ENCODE results near the gene SMYD3. TPM values are rescaled to one million over a fixed set of nuclear protein-coding genes. Genes with fewer than 3 reads are reported as not detected.

Gene SMYD3
- total RNA-seq, 1 experiment from 2014 or later = 25.5 TPM

DNA sequence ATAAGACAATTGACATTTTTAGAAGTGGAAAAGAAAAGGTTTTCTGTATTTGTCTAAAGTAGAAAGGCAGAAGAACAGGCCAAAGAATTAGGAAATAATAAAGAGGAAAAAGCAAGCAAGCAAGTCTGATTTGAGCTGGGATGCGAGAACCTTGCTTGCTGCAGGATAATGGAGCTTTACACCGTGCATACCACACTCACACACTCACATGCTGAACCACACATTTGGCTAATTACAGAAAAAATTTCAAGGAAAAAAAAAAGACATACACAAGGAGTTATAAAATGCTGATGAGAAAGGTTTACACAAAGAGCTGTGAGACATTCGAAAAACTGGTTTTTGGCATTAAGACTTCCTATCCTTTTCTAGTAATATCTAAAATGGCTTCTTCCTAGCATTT lies 758.4 kb downstream of the SMYD3 start:
- H3K14ac ChIP-seq (ENCODE audit: insufficient read depth, low read length) = no peak overlapping the region
- DNase-seq = no peak
- H2BK20ac ChIP-seq (ENCODE audit: low read depth, low read length, poor library complexity, severe bottlenecking) = no peak overlapping the region
- H4K20me1 ChIP-seq (ENCODE audit: control insufficient read depth, insufficient read depth, insufficient read length) = no peaks in the 10 kb centered on the region
- TF ChIP-seq, protein P1, sequence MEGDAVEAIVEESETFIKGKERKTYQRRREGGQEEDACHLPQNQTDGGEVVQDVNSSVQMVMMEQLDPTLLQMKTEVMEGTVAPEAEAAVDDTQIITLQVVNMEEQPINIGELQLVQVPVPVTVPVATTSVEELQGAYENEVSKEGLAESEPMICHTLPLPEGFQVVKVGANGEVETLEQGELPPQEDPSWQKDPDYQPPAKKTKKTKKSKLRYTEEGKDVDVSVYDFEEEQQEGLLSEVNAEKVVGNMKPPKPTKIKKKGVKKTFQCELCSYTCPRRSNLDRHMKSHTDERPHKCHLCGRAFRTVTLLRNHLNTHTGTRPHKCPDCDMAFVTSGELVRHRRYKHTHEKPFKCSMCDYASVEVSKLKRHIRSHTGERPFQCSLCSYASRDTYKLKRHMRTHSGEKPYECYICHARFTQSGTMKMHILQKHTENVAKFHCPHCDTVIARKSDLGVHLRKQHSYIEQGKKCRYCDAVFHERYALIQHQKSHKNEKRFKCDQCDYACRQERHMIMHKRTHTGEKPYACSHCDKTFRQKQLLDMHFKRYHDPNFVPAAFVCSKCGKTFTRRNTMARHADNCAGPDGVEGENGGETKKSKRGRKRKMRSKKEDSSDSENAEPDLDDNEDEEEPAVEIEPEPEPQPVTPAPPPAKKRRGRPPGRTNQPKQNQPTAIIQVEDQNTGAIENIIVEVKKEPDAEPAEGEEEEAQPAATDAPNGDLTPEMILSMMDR (conservative IDR thresholded peaks at IDR 0.05) = no peak
- peaks cover 19 to 21% of the 10 kb centered on the region in 2 experiments for H3K4me1 Mint-ChIP-seq
- no peak overlapping the region for H3K4ac ChIP-seq (ENCODE audit: low read depth, low read length)
- peak overlapping the region in 1 of 3 experiments; percentile 31; a peak in 1 of 7 replicates for H3K27ac Mint-ChIP-seq
- H3K27ac ChIP-seq (ENCODE audit: insufficient read length, low read depth, low read length) = no peak overlapping the region
- no peaks in the 10 kb centered on the region for H3K9me3 ChIP-seq (ENCODE audit: control insufficient read depth, low read depth, low read length)
- H3K56ac ChIP-seq (ENCODE audit: insufficient read length, low read depth, low read length) = no peak overlapping the region
- no peak overlapping the region for H3K23ac ChIP-seq (ENCODE audit: insufficient read length, low read depth, low read length)
- H2AFZ ChIP-seq (ENCODE audit: low read length) = no peak overlapping the region
- H2BK12ac ChIP-seq (ENCODE audit: insufficient read length, low read depth, low read length) = no peak overlapping the region
- H4K8ac ChIP-seq (replicated peaks; ENCODE audit: insufficient read length, low read depth, low read length) = no peak overlapping the region
- no peak overlapping the region for H3T11ph ChIP-seq (ENCODE audit: low read length)
- H3K4me2 ChIP-seq (ENCODE audit: insufficient read depth, insufficient read length, low read length) = no peak overlapping the region
- peaks cover 9 to 14% of the 10 kb centered on the region in 2 experiments; a peak in 4 of 5 replicates for H3K9me3 Mint-ChIP-seq
- H3K36me3 Mint-ChIP-seq (ENCODE audit: insufficient read depth in 1 of 3, low read depth in 3 of 3) = peaks cover 0 to 11% (median 3%) of the 10 kb centered on the region in 3 experiments; a peak in 3 of 7 replicates
- H3K79me2 ChIP-seq (ENCODE audit: insufficient read depth, low read length) = no peaks in the 10 kb centered on the region
- no peaks in the 10 kb centered on the region for H3K23me2 ChIP-seq (ENCODE audit: insufficient read length, low read depth, low read length, poor library complexity, severe bottlenecking)
- H2BK120ac ChIP-seq (ENCODE audit: low read depth, low read length, poor library complexity, severe bottlenecking) = no peak overlapping the region
- no peaks in the 10 kb centered on the region for H3K27me3 ChIP-seq (ENCODE audit: insufficient read depth, low read length)
- no peak overlapping the region for H3K18ac ChIP-seq (ENCODE audit: insufficient read length, low read depth, low read length)
- no peaks in the 10 kb centered on the region for H3K79me1 ChIP-seq (ENCODE audit: insufficient read depth, low read depth, low read length, poor library complexity, severe bottlenecking)
- no peaks in the 10 kb centered on the region for H3K4me1 ChIP-seq (ENCODE audit: insufficient read depth, low read length)
- H4K5ac ChIP-seq (ENCODE audit: insufficient read length, low read depth, low read length) = no peak overlapping the region
- H2BK5ac ChIP-seq (ENCODE audit: insufficient read length, low read length) = no peak overlapping the region
- H3K9ac ChIP-seq (ENCODE audit: extremely low read depth, insufficient read length, low read length) = no peak overlapping the region
- H2AK5ac ChIP-seq (ENCODE audit: insufficient read length, low read length) = no peak overlapping the region
- H3K4me3 Mint-ChIP-seq = no peak overlapping the region
- H2BK15ac ChIP-seq (ENCODE audit: low read depth, low read length) = no peak overlapping the region
- H4K91ac ChIP-seq (ENCODE audit: insufficient read length, low read depth, low read length) = no peak overlapping the region
- WGBS (ENCODE audit: extremely low coverage, insufficient read length, low lambda C conversion rate) = no CpG with 5 or more reads among the region's 3 CpGs
- H3K27me3 Mint-ChIP-seq (ENCODE audit: low read depth) = no peaks in the 10 kb centered on the region; the same call in 1 of the 2 replicates

Data from H9 (cell line).